Skin of body (tissue), 2 donors: ENCODE data around the gene LILRB1. TPM values are rescaled to one million over a fixed set of nuclear protein-coding genes. Genes with fewer than 3 reads are reported as not detected.
"Not testable (repeated sequence)": the region's sequence is repeated elsewhere in the genome, so short reads cannot be mapped to it uniquely, and the experiment has no call there.

Experiments used
- DNase-seq: peaks from one replicate; lab custom pipeline; 2025; lab: John Stamatoyannopoulos, UW
- total RNA-seq: library from RNA; depleted of rRNA; stranded (reverse); fragments of >200 nt; gene quantifications from one replicate; pipeline ENCODE4 v1.2.3, GENCODE V29; 2014

LILRB1 gene
- total RNA-seq, 1 donor from 2014 or later = 0.49 TPM

GRCh38 chr19:54624934-54625730 is 5.2 kb upstream of the LILRB1 start:
- not testable (repeated sequence) for DNase-seq

DNA sequence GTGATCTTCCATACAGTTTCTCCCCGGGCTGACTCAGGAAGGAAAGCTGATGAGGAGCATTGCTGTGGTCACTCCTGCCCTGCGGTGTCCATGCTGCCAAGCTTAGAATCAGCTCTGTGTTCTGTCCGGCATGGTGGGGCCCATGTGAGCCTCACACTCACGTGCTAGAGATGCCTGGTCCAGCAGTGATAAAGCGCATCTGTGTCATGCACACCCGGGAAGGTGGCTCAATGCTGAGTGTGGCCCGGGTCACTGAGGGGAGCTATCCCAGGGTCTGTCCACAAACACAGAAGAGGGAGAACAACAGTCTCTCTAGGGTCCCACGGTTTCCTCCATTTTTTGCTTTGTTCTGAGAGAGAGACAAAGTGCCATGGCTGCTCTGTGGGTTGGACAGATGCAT is 3.5 kb upstream of the LILRB1 start:
- no peak for DNase-seq

DNA sequence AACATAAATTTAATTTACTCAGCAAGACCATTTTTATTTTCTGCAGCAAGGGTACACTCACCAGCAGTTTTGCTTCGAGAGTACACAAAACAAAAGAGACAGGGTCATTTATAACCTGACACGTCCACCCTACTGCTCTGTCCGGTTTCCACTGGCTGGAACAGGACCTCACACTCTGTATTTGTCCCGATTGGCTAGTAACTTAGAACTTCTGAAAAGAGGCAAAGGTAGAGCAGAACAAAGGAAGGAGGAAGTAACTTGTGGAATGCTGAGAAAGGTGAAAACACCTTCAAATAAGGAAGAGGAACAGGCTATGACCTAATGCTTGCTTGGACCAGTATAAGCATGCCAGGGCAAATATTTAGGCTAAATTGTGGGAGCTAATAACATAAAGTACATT is 2.4 kb upstream of the LILRB1 start:
- not testable (repeated sequence) for DNase-seq

GRCh38 chr19:54630782-54631181 is 498 bp downstream of the LILRB1 start:
- DNase-seq = no peak

DNA sequence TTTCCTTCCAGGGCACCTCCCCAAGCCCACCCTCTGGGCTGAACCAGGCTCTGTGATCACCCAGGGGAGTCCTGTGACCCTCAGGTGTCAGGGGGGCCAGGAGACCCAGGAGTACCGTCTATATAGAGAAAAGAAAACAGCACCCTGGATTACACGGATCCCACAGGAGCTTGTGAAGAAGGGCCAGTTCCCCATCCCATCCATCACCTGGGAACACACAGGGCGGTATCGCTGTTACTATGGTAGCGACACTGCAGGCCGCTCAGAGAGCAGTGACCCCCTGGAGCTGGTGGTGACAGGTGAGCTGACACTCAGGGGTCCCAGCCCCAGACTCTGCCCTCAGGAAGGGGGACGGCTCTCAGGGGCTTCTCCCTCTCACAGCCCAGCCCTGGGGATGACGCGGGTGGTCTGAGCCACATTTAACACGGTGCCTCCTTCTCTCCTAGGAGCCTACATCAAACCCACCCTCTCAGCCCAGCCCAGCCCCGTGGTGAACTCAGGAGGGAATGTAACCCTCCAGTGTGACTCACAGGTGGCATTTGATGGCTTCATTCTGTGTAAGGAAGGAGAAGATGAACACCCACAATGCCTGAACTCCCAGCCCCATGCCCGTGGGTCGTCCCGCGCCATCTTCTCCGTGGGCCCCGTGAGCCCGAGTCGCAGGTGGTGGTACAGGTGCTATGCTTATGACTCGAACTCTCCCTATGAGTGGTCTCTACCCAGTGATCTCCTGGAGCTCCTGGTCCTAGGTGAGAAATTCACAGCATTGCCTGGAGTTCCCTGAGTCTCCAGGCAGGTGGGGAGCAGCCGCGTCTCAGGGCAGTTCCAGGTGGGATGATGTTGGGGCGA is 1.4 kb downstream of the LILRB1 start:
- DNase-seq = not testable (repeated sequence)

- DNase-seq = not testable (repeated sequence)
These were observed 2.2 kb downstream of the LILRB1 start for GRCh38 chr19:54632517-54632916.

DNA sequence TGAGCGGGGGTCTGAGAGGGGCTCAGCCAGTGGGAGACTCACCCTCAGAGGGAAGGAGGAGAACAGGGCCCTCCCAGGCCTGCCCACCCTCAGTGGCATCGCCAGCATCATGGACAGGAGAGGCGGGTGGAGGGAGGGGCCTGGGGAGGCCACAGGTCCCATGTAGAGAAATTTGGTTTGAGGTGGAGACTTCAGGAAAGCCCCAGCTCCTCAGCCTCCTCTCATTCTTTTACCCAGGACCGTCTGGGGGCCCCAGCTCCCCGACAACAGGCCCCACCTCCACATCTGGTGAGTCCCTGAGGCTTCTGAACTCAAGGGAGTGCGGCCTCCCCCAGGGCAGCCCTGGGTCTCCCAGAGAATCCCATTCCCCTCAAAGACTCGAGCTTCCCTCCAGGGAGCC is 3.1 kb downstream of the LILRB1 start:
- no peak for DNase-seq

DNA sequence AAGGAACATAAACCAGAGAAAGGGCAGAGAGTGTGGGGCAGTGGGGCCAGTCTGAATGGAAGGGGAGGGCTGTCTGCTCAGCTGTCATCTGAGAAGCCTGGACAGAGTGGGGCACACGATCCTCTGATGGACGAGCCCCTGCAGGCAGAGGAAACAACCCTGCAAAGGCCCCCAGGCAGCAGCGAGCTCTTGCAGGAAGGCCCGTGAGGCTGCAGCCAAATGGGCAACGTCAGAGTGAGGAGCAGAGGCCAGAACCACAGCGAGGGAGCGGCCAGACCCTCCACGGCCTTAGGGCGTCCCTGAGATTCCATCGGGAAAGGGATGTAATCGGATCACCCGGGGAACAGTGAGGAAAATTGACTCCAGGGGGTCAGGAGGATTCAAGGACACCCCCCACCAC is 5.8 kb downstream of the LILRB1 start:
- DNase-seq = not testable (repeated sequence)

- no peak for DNase-seq
These were observed 8.4 kb downstream of the LILRB1 start for GRCh38 chr19:54638683-54639082.

GRCh38 chr19:54642953-54643352 is 12.7 kb downstream of the LILRB1 start:
- DNase-seq = not testable (repeated sequence)

- DNase-seq = not testable (repeated sequence)
These were observed 13.3 kb downstream of the LILRB1 start for GRCh38 chr19:54643583-54643982.

DNA sequence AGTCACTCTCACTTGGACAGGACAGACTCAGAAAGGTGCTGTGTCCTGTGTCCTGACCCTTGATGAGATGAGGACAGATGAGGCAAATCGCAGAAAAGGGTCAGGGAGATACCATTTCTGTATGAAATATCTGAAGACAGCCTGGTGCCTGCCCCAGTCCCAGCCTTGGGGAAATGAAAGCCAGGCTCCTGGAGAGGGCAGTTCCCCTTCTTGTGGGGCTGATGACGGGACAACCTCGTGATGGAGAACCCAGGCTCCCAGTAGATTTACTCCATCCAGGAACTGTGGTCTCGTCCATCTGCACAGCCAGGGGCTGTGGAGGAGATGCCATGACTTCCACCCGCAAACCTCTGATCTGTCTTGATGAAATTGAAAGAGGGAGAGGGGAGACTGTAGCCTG is 13.8 kb downstream of the LILRB1 start:
- DNase-seq = no peak

- no peak for DNase-seq
These were observed 16.1 kb downstream of the LILRB1 start for GRCh38 chr19:54646331-54646841.

- no peak for DNase-seq
These were observed 17.8 kb downstream of the LILRB1 start for GRCh38 chr19:54648129-54648528.

DNA sequence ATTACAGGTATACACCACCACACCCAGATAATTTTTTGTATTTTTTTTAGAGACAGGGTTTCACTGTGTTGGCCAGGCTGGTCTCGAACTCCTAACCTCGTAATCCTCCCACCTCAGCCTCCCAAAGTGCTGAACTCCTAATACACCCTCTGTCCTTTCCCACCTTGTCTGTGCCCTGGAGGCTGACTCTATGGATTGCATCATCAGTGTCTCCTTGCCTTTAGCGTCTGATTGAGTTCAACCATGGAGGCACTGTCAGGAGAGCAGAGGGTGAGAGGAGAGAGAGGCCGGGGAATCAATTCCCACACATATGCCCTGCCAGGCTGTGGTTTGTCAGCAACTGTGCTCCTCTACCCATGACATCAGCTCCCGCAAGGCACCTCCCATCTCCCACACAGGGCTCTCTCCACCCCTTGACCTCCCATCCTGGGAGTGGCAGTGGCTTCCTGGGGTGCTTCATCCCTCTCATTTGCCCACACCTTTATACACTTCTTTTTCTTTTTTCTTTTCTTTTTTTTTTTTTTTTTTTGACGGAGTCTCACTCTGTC is 19.9 kb downstream of the LILRB1 start:
- no peak for DNase-seq

- DNase-seq = no peak
These were observed 23.0 kb downstream of the LILRB1 start for GRCh38 chr19:54653181-54653809.

- no peak for DNase-seq
These were observed 24.4 kb downstream of the LILRB1 start for GRCh38 chr19:54654447-54655321.

DNA sequence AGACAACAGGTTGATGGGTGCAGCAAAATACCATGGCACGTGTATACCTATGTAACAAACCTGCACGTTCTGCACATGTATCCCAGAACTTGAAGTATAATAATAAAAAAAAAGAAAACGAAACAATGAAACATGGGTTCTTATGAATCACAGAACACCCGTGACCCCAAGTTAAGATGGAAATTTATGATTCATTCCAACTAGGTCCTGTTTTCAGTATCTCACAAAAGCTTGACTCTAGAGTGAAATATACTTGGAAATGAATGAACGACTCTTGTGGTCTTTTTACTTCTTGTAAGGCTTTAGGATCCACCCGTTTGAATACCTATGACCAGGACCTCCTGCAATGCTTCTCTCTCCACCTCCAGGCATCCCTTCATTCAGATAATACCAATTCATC is 29.0 kb downstream of the LILRB1 start:
- DNase-seq = no peak

- DNase-seq = no peak
These were observed 30.0 kb downstream of the LILRB1 start for GRCh38 chr19:54660306-54660705.

- no peak for DNase-seq
These were observed 30.7 kb downstream of the LILRB1 start for GRCh38 chr19:54660964-54661363.
